Stimulated activated CD8-positive, alpha-beta memory T cell treated with anti-CD3 and anti-CD28 coated beads, Interleukin-2, amount 100 ng/mL, for 48 hours (primary cell): ENCODE measurements around the gene HIVEP3.
"Not testable (repeated sequence)": the region's sequence is repeated elsewhere in the genome, so short reads cannot be mapped to it uniquely, and the experiment has no call there.

ENCODE experiments used
- DNase-seq, 2 donors: peaks; one replicate each; pipeline ENCODE4 v3.0.0-alpha.2; 2020; ENCODE audit warnings: low read depth in 2 of 2

Gene HIVEP3

GRCh38 chr1:41713141-41713540 lies 205.6 kb downstream of the HIVEP3 start:
- DNase-seq: no peak

DNA sequence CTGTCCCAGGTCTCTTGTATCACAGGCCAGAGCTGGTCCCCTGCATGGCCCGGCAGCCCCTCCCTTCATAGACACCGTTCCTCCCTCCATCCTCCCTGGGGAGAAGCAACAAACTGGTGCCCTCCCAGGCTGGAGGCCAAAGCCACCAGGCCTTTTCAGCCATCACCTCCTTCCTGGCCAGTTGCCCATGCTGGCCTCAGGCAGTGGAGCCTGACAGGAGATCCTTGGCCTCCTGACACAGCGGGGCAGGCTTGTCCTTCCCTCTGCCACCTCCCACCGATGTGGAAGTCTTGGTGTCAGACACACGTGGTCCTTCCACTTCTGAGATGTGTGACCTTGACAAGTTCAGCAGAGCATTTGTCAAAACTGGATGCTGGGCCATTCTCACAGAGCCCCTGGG lies 206.0 kb downstream of the HIVEP3 start:
- no peak for DNase-seq

DNA sequence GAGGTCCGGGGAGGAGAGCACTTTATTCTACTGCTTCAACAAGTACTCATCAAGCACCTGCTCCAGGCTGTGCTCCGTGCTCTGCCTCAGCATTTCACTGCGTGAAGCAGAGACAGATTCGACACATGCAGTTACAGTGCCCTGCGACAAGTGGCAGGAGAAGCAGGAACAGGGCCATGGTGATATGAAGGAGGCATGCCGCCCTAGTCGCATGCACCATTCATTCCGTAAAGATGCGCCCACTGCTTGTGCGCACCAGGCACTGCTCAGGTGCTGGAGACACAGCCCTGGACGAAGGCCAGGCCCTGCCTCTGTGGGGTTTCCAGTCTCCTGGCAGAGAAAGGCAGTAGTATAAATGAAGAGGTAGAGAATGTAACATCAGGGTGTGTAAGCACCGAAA lies 206.6 kb downstream of the HIVEP3 start:
- DNase-seq: no peak

DNA sequence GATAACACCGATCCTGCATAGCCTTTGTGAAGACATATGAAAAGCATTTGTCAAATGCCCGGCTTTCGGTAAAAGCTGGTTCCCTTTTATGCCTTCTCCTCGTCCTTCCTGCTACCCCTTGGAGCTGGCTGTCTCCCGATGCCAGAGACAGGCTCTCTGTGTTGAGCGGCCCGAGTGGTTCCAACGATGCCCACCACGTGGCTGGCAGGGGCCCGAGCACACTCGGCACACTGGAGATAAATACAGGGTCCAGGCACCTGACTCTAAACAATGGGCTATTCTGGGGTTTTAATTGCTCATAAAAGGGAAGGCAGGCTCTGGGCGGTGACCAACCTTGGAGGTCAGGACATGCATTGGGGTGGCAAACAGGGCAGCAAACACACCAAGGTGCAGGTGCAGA lies 207.1 kb downstream of the HIVEP3 start:
- DNase-seq: no peak

DNA sequence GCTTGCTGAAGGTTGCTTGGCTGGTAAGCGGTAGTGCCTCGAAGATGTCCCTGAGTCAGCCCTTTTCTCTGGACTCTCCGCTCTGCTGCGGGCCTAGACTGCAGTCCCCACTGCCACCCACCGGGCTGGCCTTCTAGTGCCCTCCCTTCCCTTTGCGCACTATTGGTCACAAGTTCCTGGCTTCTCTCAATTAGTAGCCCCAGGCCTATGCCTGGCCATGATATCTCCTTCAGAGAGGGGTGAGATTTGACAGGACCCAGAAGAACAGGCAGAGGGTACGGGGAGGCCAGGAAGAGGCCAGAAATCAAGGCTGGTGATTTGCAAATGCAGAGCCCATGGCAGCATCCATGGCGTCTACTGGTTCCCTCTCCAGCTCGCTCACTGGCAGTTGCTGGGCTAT lies 207.7 kb downstream of the HIVEP3 start:
- no peak for DNase-seq

DNA sequence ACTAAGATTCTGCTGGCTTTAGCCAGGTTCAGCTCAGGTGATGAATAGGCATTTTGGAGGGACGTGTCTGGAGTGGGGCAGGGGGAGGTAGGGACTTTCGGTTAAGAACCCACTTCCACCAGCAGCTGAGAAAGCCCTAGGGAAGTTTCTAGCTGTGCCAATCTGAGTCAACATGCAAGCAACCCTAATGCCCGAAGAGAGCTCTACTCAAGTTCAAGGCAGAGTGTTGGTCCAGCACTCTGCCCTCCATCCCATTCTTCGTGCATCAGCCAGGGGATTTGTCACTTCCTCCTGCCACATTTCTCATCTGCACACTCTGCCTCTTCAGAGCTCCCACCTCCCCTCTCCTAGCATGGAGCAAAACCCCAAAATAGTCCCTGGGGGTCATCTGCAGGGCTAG lies 208.8 kb downstream of the HIVEP3 start:
- no peak for DNase-seq

DNA sequence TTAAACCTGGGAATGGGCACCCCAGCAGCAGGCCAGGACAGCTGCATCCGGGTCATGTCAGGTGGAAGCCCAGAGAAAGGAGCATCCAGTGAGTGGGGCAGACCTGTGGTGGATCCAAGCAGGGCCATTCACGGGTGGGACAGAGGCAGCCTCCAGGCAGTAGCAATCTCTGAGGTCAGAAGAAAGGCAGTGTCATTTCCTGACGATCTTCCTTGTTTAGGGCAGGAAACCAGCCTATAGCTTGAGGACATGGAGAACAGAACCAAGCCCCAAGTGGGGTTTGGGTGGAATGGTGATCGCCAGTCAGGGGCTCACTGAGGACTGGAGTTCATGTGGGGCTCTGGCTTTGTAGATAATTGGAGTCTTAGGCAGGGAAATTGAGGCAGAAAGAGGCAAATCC lies 209.4 kb downstream of the HIVEP3 start:
- no peak for DNase-seq

GRCh38 chr1:41708332-41708731 lies 210.4 kb downstream of the HIVEP3 start:
- DNase-seq: no peak

DNA sequence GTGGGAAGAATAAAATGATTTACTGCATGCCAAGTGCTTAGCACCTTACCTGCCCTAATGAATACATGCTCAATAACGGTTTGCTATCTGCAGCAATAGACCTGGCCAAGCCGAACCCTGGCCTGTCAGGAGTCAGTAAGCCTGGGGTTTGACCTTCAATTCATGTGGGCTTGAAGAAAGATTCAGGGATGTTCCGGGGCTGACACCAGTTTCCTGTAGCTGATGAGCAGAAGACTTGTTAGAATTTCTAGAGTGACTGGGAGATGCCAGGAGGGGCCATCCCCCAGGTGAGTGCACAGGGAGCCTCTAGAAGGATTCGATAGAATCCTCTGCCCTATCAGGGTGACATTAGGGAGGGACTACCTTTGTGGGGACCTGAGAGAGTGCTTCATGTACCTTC lies 210.9 kb downstream of the HIVEP3 start:
- no peak for DNase-seq

DNA sequence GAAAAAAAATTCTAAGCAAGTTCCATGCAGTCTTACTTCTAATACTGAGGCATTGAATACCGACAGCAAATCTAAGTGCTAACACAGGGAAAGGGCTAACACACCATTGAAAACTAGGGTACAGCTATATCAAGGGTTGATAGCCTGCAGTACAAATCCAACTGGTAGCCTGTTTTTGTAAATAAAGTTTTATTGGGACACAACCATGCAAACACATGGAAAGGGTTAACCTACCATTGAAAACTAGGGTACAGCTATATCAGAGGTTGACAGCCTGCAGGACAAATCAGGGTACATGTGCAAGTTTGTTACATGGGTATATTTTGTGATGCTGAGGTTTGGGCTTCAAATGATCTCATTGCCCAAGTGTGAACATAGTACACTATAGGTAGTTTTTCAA lies 212.9 kb downstream of the HIVEP3 start:
- DNase-seq: no peak

DNA sequence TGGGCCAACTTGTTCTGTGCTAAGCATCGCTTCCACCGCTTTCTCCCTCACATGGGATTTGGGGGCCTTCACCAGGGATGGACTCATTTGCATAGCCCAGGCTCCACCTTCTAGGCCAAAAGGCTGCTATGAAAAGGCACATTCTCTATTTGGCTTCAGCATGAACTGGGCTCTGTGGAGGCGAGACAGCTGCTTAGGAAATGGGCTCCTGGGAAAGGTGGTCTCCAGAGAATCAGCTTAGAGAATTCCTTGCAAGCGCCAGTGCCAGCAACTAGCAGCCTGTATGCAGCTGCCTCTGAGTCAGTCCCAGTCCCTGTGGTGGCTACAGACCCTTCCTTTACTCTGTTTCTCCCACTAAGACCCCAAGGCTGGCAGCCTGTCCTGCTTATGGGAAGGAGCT lies 214.5 kb downstream of the HIVEP3 start:
- DNase-seq: no peak

- no peak for DNase-seq
These were observed 216.0 kb downstream of the HIVEP3 start for GRCh38 chr1:41702771-41703170.

DNA sequence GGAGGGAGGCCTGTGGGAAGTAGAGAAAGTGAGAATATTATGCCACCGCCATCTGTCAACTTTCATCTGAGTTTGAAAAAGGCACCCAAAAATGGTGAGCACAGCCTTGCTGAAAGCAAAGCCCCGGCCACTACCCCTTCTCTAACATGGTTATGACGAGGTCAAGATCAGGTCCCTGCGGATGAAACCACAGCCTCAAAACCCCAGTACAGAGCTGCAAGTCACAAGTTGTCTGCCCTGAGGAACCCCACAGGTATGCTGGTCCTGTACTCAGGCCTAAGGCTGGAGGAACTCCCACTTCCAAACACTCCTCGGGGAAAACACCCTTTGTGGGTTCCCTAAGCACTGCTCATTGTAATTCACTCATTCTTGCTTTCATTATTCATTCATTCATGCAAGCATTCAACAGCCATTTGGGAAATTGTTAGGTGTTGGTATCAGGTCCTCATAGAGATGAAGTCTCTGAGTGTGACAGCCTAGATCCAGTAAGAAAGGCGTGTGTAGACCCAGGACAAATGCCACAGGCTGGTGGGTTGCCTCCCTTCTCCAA lies 217.7 kb downstream of the HIVEP3 start:
- no peak for DNase-seq

GRCh38 chr1:41700581-41700980 lies 218.1 kb downstream of the HIVEP3 start:
- no peak for DNase-seq

DNA sequence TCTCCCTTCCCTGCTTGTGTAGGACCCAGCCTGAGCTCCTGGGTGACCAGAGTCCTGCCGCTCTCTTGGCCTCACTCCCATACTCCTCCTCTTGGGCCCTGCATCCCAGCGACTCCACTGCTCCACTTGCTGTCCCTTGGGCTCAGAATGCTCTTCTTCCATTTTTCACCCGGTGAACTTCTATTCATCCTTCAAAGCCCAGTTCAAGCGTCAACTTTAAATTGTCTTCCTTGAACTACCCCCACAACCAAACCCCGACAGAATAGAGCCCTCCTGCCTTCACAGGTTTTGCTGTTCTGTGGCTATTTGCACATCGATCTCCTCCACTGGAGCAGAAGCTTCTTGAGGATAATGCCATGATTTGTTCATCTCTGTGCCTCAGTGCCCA lies 218.9 kb downstream of the HIVEP3 start:
- DNase-seq: no peak

- peak; percentile 13 to 20 for DNase-seq
These were observed 219.5 kb downstream of the HIVEP3 start for GRCh38 chr1:41698916-41699860.

DNA sequence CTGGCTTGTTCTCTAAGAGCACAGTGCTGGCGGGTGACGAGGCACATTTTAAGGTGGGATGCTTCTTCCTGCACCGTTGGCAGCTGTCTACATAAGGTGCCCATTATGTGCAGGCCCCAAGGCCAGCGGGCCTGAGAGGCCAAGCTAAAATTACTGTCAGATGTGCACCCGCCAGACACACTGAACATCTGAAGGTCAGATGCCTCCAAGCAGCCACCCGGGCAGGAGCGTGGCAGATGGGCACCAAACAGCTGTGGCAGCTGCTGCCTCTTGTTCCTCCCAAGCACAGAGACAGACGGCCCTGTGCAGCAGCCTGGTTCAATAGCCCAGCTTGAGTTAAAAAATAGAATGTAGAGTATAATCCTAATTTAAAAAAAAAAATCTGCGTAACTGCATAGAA lies 222.3 kb downstream of the HIVEP3 start:
- no peak for DNase-seq

DNA sequence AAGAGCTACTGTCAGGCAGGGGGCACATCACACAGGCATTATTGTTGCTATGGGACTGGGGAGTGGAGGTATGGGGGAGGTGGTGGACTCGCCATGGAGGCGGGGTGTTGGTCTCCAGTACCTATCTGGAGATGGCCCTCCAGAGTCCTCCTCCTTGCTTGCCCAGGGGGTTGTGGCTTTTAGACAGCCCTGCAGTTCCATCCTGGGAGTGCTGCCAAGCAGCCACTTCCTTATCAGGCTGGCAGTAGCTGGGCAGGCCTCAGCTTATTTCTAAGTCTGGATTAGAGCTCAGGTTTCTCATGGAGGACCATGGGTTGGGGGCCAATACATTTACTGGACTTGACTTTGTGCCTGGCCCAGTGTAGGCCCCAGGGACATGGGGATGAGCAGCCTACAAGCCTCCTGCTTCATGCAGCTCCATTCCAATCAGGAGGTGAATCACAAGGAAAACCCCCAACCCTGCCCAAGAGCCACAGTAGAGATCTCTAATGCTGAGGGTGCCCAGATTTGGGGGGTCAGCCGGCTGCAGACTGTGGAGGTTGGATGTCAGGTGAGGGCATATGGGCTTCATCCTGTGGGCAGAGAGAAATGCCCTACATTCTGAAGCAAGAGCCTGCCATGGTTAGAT lies 223.5 kb downstream of the HIVEP3 start:
- DNase-seq: no peak

GRCh38 chr1:41691966-41692365 lies 226.8 kb downstream of the HIVEP3 start:
- not testable (repeated sequence) for DNase-seq

DNA sequence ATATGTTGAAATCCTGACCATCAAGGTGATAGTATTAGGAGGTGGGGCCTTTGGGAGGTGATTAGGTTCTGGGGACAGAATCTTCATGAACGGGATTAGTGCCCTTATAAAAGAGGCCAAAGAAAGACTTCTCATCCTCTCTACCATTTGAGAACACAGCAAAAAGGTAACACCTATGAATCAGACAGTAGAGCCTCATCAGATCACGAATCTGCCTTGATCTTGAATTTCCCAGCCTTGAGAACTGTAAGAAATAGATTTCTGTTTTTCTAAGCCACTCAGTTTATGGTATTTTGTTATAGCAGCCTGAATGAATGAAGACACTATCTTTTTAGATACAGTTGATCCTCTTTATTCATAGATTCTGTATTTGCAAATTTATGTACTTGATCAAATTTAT lies 227.3 kb downstream of the HIVEP3 start:
- no peak for DNase-seq

DNA sequence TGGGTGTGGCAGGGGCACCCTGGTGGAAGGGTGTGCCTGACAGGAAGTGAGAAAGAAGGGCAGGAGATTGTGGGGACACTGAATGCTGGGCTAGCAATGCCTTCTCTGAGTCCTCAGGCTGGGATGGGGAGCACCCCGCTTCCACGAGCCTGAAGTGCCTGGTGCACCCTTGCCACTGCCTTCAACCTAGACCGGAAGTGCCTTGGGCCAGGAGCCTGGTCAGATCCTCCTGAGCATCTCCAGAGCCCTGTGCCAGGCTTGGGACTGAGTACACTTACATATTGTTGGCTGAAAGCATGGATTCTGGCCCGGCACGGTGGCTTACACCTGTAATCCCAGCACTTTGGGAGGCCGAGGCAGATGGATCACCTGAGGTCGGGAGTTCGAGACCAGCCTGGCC lies 228.4 kb downstream of the HIVEP3 start:
- no peak for DNase-seq

DNA sequence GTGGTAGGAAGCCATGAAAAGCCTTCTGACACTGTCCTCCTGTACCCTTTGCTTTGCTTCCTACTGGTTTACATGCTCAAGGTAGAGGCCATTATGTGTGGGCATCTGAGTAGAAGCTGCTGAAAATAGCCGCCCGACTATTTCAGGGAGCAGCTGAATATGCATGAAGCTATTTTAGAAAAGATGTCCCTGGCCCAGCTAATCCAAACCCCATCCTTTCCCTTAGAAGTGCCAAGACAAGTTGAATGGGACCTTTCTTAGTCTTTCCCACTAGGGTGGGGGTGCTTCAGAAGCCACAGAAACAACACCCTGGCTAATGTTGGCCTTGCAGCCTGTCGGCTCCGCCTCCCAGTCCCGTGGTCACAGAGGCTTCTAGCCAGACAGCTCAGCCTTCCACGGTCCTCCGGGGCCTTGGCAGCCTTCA lies 229.2 kb downstream of the HIVEP3 start:
- DNase-seq: no peak

- DNase-seq: no peak
These were observed 229.6 kb downstream of the HIVEP3 start for GRCh38 chr1:41689139-41689538.
